ENCODE results near the gene MORN3.
"Not testable (repeated sequence)": the region's sequence is repeated elsewhere in the genome, so short reads cannot be mapped to it uniquely, and the experiment has no call there.

MORN3 gene

DNA sequence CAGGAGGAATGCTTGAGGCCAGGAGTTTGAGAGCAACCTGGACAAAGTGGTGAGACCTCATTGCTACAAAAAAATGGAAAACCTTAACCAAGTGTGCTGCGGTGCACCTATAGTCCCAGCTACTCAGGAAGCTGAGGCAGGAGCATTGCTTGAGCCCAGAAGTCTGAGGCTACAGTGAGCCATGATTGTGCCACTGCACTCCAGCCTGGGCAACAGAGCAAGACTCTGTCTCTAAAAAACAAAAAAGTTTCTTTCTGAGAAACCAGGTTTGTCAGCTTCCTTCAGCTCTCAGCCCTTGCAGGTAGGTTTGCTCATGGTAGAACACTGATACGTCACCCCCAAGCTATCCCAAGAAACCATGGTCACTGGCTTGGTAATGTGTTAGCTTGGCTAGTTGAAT is 20.0 kb upstream of the MORN3 start:
- DNase-seq = no peak

DNA sequence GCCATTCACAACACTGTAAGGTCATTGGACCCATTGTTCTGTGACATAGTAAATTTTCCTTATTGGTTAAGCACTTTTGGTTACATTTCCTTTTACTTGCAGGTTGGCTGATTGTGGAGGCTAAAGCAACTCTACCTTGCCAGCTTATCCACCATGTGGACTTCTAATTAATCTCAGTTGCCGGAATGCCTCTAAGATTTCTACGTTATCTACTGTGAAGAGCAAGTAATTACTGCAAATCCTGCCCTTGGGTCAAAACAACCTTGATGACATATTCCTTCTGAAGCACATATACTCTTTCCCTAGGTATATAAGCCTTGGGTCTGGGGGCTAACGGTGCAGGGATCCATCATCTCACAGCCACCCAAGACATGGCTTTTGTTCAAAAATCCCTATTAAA is 19.5 kb upstream of the MORN3 start:
- DNase-seq = no peak

DNA sequence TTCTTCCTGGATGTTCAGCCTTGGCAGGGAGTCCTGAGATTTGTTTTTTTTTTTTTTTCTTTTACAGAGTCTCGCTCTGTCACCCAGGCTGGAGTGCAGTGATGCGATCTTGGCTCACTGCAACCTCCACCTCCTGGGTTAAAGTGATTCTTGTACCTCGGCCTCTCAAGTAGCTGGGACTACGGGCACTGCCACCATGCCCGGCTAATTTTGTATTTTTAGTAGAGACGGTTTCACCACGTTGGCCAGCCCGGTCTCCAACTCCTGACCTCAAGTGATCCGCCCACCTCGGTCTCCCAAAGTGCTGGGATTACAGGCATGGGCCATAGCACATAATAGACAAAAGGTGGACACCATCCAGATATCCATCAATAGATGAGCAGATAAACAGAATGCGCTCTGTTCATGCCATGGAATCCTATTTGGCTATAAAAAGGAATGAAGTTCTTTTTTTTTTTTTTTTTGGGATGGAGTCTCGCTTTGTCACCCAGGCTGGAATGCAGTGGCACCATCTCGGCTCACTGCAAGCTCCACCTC is 10.3 kb upstream of the MORN3 start:
- not testable (repeated sequence) for DNase-seq

DNA sequence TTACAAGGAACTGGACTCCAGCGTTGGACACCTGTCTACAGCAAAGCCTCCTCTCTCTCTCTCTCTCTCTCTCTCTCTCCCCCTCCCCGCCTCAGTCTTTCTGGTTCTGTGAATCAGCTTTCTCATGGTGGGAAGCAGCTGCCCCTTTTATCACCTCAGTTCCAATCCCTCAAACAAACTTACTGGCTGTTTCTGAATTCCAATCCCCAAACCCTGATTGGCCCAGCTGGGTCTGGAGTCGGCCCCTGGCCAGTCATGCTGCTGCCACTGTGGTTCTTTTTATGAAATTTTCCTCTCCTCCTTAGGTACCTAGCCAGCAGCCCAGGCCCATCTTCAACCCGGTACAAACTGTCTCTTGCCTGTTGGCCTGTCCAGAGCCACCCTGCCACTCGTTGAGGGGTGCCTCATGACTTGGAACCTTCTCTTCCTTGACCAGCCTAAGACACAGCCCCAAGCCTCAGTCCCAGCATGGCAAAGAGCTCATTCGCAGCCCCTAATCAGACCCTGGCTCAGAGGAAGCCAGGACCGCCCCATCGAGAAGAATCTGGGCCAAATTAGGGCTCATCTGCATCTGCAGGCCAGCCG is 9.4 kb upstream of the MORN3 start:
- no peak for DNase-seq

DNA sequence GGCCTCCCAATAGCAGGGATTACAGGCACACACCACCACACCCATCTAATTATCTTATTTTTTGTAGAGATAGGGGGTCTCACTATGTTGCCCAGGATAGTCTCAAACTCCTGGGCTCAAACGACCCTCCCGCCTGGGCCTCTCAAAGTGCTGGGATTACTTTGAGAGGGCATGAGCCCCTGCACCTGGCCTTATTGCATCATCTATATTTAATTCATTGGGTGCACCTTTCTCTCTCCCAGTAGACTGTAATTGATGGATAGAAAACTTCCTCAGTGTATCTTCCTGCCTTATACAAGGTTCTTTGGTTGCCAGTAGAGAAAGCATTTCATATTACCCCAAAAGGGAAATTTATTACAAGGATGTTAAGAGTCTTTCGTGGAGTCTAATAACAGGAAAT is 8.9 kb upstream of the MORN3 start:
- no peak for DNase-seq

DNA sequence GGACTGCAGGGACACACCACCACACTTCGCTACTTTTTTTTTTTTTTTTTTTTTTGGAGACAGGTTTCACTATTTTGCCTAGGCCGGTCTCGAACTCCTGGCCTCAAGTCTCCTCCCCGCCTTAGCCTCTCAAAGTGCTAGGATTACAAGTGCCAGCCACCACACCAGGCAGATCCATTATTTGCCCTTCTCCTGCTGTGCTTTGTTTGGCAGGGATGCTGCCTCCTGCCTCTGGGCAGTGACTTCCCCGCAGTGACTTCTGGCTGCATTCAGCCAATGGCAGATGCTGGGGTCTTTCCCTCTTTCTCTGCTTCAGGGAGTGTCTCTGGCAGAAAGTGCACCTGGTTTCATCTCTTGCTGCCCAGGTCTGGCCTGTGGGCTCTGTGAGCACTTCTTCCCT is 6.7 kb upstream of the MORN3 start:
- DNase-seq = no peak

DNA sequence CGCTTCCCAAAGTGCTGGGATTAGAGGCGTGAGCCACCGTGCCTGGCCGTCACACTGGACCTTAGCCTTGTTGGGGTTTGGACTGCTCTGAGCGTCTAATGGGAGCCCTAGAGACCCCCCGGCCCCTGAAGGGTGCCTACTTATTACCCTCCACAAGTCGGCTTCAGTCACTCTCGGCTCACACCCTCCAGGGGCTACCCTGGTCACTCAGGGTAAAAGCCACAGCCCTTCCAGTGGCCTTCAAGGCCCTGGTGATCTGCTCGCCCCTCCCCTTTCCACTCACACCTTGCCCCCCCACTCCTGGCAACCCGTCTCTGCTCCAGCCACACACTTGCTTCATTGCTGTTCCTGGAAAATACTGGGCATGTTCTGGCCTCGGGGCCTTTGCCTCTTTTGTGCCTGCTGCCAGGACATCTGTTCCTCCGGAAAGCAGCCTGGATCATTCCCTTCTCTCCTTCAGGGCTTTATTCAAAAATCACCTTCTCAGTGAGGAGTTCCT is 3.6 kb upstream of the MORN3 start:
- DNase-seq = no peak

DNA sequence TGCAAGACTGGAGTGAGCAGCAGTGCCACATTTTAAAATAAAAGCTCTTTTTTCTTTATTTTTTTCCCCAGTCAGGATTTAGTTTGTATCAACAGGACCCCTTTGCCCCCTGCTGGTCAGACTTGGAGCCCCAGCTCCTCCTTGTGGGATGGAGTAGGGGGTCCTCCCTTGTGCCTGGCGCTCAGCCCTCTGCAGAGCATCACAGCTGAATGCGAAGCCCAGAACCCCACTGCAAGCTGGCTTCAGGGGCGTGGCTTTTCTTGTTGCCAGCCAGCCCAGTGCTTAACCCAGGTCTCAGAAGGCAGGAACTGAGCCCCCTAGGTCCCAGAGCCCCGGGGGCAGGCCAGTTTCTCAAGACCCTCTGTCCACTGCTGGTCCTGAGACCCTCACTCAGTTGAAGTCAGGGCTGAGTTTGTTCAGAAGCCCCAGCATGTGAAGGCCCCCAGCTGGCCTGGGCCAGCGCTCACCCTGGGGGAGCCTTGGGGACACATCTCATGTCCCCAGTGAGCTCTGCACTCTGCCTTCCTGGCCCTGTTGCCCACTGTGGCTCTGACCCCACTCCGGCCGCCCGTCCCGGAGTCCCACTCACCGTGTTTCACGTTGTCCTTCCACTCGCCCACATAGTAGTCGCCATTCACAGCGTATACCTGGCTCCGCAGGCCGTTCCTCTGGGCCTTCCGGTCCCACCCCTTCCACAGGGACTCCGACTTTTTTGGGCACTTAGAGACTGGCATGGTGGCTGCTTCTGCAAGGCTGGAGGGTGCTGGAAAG is 519 bp downstream of the MORN3 start:
- peak; percentile 46 for DNase-seq

DNA sequence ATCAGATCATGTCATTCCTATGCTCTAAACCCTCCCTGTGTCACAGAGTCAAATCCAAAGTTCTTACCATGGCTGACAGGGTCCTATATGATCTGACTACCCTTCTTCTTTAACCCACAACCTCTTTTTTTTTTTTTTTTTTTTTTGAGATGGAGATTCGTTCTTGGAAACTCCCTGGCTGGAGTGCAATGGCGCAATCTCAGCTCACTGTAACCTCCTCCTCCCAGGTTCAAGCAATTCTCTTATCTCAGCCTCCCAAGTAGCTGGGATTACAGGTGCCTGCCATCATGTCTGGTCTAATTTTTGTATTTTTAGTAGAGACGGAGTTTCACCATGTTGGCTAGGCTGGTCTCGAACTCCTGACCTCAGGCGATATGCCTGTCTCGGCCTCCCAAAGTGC is 2.6 kb downstream of the MORN3 start:
- not testable (repeated sequence) for DNase-seq

DNA sequence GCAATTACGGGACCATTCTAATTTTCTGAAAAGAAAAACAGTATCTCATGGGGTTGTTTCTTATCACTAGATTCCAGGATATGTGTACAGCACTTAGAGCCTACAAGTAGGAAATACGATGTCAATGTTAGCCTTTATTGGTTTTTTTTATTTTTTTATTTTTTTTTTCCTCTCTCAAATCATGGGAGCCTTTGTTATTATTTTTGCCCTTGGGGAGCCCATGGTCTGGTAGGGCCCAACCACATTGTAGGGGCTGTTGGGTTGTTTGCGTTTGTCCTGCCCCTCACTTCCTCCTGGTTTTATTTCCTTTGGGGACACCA is 5.9 kb downstream of the MORN3 start:
- DNase-seq = no peak

DNA sequence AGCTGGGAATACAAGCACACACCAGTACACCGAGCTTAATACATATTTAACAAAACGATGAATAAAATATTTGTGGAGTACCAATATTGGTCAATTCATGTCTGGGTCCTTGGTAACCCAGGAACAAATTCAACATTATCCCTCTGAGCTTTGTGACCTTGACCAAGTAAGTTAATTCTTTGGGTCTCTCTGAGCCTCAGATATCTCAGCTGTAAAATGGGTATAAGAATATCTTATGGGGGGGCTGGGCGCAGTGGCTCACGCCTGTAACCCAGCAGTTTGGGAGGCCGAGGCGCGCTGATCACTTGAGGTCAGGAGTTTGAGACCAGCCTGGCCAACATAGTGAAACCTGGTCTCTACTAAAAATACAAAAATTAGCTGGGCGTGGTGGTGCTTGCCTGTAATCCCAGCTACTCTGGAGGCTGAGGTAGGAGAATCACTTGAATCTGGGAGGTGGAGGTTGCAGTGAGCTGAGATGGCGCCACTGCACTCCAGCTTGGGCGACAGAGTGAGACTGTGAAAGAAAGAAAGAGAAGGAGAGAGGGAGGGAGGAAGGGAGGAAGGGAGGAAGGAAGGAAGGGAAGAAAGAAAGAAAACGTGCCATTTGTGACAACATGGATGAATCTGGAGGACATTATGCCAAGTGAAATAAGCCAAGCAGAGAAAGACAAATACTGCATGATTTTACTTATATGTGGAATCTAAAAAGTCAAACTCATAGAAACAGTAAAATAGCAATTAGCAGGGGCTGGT is 7.9 kb downstream of the MORN3 start:
- DNase-seq = not testable (repeated sequence)

DNA sequence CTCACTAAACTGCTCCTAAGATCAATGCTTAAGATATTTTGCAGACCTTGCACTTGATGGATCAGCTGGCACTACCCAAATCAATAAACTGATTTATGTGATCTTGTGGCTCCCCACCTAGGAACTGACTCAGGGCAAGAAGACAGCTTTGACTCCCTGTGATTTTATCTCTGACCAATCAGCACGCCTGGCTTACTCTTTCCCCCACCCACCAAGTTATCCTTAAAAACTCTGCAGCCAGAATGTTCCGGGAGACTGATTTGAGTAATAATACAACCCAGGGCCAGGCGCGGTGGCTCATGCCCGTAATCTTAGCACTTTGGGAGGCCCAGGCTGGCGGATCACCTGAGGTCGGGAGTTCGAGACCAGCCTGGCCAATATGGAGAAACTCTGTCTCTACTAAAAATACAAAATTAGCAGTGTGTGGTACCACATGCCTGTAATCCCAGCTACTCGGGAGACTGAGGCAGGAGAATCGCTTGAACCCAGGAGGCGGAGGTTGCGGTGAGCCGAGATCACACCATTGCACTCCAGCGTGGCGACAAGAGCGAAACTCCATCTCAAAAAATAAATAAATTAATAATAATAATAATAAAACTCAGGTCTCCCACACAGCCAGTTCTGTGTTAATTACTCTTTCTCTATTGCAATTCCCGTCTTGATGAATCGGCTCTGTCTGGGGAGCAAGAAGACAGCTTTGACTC is 12.0 kb downstream of the MORN3 start:
- no peak for DNase-seq

DNA sequence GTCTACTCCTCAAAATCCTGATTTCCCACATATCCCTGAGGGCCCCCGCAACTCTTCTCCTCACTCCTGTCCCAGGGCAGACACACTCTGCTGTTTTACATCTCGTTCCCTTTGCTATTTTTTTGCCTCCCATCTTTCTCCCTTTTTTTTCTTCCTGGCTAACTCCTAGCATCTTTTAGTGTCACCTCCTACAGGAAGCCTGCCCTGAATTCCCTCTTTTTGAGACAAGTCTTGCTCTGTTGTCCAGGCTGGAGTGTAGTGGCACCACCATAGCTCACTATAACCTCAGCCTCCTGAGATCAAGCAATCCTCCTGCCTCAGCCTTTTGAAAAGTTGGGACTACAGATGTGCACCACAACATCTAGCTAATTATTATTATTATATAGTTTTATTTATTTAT is 13.3 kb downstream of the MORN3 start:
- DNase-seq = no peak

DNA sequence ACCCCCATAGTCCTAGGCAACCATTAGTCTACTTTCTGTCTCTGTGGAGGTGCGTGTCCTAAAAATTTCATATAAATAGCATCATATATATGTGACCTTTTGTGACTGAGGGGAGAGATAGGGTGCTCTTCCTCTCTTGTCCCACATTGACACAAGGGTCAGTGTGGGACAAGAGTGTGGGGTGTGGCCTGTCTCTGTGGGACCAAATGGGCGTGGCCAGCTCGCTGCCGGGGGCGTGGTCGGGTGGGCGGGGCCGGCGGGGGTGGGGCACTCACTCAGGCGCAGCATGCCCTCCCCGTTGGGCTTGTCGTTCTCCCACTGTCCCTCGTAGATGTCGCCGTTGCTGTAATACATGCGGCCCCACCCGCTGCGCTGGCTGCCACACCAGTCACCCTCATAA is 15.5 kb downstream of the MORN3 start:
- DNase-seq = no peak

DNA sequence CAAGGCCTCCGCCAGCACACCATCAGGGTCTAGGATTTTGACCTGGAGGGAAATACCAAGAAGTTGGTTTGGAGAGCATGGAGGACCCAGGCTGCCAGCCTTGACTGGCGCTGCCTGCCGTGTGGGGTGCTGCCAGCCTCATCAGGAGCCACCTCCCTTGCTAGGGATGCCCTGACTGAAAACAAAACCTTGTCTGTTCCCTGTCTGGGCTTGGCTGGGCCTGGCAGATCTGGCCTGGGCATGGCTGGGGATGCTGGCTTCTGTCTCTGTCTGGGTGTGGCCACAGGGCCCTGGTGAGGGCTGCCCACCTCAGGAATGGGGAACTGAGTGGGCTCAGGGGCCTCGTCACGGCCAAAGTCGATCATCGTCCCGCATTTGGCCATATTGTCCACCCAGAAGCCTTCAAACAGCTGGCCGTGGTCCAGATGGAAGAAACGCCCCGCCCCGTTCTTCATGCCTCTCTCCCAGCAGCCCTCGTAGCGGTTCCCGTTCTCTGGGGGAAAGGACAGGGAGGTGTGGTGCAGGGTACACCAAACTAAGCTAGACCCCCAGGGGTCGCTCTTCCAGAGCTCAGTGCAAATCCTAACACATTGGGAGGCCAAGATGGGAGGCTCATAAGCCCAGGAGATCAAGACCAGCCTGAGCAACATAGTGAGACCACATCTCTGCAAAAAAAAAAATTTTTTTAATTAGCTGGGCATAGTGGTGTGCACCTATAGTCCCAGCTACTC is 16.5 kb downstream of the MORN3 start:
- no peak for DNase-seq

DNA sequence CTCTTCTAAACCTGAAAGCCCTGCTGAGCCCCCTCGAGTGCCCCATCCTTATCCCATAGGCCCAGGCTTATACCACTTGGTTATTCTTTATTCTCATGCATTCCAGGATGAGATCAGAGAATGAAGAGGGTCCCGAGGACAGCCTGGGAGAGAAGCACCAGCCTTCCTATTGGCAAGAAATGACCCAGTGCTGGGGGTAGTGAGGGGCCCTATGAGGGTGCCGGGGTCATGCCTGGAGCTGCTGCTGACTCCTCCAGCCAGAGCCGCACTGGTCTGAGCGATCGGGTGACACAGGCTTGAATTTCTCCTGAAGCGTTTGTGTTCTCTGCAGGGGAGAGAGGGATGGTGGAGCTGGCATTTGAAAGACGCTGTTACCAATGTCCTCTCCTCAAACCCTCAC is 18.1 kb downstream of the MORN3 start:
- DNase-seq = no peak

DNA sequence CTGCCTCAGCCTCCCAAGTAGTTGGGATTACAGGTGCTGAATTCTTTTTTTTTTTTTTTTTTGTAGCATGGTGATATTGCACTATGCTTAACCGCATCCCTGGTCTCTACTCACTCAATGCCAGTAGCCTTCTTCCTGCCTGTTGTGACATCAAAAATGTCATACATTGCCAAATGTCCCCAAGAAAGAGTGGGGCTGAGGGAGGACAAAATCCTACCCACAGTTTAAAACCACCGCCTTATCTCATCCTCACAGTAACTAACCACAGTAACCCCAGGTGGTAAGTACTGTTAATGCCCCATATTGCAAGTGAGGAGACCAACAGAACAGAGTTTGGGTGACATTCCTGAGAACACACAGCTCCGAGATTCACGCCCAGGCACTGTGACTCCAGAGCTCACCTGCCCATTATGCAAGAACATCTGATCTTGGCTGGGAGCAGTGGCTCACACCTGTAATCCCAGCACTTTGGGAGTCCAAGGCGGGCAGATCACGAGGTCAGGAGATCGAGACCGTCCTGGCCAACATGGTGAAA is 19.6 kb downstream of the MORN3 start:
- no peak for DNase-seq

DNA sequence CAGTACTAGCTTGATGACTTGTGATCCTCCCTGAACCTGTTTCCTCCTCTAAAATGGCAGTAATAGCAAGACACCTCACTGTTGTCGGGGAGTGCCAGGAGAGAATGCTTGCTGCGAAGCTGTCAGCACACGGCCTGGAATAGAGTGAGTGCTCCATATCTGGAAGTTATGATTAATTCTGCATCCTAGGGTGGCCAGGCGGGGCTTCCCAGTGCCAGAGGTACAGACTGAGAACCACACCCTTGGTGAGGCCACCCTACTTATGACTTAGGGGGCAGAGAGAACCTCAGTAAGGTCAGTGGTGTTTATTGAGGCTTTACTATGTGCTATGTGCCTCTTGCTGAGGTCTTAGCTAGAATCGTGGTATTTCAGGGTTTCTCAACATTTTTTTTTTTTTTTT is 20.1 kb downstream of the MORN3 start:
- DNase-seq = no peak

DNA sequence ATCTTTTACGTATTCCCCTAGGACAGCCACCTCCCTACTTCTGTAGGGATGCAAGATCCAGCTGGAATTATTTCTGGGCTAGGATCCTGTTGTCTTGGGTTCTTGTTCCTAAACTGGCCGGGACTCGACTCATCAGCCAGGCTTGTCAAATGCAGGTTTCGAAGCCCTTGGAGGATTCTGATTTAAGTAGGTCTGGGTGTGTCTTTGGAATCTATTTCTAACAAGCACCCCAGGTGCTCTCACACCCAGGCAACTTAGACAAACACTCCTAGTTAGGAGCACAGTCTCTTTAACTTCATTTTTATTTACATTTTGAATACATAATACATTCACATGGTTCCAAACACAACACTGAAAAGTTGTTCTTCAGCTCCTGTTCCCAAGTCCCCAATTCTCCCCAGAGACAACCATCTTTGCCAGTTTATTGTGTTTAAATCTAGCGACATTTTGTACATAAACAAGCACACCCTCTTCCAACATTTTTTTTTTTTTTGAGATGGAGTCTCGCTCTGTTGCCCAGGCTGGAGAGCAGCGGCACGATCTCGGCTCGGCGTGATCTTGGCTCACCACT is 20.9 kb downstream of the MORN3 start:
- no peak for DNase-seq

DNA sequence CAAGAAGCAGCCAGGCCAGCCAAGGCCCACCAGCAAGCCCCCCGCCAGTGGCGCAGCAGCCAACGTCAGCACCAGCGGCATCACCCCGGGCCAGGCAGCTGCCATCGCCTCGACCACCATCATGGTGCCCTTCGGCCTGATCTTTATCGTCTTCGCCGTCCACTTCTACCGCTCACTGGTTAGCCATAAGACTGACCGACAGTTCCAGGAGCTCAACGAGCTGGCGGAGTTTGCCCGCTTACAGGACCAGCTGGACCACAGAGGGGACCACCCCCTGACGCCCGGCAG is 28.2 kb downstream of the MORN3 start:
- no peak for DNase-seq

DNA sequence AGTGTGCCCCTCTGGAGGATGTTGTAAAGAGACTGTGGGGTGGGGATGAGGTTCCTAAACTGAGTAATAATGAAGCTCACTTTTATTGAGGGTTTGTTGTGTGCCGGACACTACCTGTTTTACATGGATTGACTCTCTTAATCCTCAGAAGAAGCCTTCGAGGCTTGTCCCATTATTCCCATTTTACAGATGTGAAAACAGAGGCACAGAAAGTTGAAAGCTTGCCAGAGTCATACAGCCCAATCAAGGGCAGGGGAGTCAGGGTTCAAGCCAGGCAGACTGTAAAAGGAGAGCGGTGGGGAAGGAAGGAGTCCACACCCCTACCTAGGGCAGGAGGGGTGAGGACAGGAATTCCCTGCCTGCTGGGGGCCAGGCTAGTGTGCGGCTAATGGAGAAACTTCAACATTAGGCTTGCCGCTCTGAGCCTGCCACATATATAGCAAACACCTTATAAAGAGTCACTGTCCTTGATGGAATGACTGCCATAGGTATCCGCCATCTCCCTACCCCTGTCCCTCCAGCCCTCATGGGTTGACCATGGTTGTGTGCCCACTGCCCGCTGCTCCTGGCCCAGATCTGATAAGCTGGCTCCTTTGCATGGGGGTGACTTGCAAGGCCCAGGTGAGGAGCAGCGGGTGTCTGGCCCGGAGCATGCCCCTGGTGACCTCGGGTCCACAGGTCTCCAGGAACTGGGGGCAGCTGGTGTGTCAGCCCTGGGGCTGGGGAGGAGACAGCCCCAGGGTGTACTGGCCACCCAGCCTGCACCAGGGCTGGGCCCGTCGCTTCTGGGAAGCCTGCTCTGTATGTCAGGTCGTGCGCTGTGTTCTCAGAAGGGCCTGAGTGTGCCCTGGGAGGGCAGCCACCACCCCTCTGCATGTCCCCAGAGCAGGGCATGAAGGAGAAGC is 30.9 kb downstream of the MORN3 start:
- no peak for DNase-seq
